NCI-H1417 (cell line): Measurements from ENCODE around the gene SLF1.

Experiments
- DNase-seq, 3 experiments: peaks; one replicate each; lab custom pipeline; 2025; lab: John Stamatoyannopoulos, UW

Gene SLF1

DNA sequence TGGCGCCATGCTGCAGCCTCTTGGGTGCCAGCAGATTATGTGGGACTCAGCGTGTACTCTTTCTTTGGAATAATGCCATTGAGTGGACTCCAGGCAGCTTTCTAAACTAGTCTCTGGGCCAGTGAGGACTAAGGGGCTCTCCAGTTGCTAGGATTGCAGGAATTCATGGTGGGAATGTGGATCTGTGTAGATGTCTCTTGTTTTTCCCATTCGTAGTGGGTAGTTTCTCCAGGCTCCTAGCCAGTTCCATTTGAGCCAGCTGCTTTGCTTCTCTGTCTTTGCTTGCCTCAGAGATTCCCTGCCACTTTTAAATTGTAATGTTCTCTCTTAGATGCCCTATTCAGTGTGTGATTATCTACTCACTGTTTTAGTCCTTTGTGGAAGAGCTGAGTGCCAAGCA is 42.6 kb downstream of the SLF1 start:
- no peak for DNase-seq

DNA sequence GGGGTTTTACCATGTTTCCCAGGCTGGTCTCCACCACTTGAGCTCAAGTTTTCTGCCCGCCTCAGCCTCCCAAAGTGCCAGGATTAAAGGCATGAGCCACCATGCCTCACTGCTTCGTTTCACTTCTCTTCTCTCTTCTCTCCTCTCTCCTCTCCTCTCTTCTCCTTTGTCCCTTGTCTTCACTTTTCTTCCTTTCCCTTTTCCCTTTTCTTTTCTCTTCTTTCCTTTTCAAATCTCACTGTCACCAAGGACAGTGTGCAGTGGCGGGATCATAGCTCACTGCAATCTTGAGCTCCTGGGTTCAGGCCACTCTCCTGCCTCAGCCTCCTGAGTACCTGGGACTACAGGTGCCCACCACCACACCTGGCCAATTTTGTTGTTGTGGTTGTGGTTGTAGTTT is 49.5 kb downstream of the SLF1 start:
- no peak for DNase-seq

- no peak for DNase-seq
Observed at GRCh38 chr5:94670726-94671125, 52.3 kb downstream of the SLF1 start.

DNA sequence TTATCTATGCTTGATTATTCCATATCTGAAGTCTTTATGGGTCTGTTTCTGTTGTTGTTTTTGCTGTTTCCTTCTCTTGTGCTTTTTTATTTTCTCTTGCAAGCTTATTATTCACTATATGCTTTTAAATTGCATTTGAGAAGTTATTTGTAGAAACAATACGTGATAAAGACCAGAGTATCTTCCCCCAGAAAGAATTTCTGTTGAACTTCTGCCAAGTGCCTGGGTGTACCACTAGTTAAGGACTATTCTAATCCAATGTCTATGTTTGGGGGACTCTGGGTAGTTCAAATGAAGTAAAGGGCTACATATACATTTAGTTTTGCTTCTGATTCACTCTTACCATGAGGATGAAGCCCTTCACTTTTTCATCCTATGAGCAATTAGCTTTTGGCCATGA is 54.3 kb downstream of the SLF1 start:
- DNase-seq = no peak

DNA sequence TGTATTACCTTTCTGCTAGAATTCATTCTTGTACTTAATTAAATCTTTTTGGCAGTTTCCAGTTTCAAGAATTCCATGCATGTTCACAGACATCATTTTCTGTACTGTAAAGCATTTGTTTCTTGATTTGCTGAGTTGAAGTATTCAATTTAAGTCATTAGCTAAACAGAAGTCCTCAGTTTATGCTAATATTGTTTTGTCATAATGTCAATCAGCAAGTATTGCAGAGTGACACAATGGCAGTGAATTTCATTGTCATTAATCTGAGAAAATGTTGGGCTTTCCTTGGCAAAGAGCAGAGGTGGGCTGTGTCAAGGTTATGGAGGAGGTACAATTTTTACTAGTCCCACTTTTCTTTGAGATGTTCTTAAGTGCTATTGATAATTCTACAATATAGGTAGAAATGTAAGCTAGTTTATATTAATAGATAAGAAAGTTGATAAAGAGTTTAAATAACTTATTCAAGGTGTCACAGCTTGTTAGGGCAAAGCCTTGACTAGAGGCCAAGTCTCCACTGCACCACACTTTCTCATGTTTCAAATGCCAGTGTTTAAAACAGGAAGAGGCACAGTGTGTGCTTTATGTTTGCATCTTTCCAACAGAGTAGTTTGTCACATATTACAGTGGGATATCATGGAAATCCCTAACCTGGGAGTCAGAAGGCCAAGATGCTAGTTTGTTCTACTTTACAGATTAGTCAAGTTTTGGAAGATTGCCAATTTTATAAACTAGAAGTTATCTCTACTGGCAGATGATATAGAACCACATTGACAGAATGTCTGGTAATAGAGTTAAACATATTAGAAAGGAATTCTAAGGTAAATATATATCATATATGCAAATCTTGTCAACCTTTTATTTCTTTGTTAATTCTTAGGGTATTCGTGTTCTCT is 56.3 kb downstream of the SLF1 start:
- no peak for DNase-seq

- no peak for DNase-seq
Observed at GRCh38 chr5:94675965-94676618, 57.6 kb downstream of the SLF1 start.

- no peak for DNase-seq
Observed at GRCh38 chr5:94682814-94683520, 64.5 kb downstream of the SLF1 start.

GRCh38 chr5:94689908-94690307 is 71.4 kb downstream of the SLF1 start:
- DNase-seq = no peak

- DNase-seq = peak in 2 of 3 experiments; percentile 53 to 90
Observed at GRCh38 chr5:94690778-94691177, 72.3 kb downstream of the SLF1 start.

DNA sequence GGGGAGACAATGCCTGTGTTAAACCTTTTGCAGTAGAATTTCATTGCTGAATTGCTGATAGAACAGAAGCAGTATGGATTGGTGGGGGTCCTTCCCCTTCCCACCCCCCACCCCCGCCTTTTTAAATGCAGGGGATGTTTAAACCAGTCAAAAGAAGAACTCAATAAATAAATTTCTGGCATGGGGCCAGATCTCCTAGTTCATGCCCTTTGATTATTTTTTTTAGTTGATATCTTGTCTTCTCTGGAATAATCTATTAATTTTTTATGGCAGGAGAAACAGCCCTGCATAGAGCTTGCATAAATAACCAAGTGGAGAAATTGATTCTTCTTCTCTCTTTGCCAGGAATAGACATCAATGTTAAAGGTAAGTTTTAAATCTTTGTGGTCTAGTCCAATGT is 72.8 kb downstream of the SLF1 start:
- peak in 1 of 3 experiments; percentile 46 for DNase-seq

GRCh38 chr5:94691949-94692348 is 73.5 kb downstream of the SLF1 start:
- DNase-seq = peak; percentile 7 to 83 (median 36)

DNA sequence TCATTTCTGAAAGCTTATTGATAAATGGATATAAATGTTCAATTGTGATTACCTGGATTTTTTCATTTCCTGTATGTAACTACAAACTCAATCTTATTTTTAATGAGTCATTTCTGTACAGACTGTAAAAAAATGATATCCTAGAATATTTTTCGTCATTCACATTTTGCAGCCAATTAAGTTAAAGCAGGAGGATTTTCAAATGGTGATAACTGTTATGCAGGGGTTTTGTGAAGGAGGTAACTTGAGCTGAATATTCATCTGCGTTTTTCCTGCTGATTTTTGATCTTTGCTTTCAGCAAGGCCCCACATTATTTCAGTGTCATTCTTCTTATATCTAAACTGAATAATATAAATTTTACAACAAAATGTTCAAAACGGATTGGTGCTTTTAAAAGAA is 74.1 kb downstream of the SLF1 start:
- peak in 1 of 3 experiments; percentile 24 for DNase-seq

- DNase-seq = peak in 2 of 3 experiments; percentile 51 to 65
Observed at GRCh38 chr5:94693043-94693822, 74.8 kb downstream of the SLF1 start.

DNA sequence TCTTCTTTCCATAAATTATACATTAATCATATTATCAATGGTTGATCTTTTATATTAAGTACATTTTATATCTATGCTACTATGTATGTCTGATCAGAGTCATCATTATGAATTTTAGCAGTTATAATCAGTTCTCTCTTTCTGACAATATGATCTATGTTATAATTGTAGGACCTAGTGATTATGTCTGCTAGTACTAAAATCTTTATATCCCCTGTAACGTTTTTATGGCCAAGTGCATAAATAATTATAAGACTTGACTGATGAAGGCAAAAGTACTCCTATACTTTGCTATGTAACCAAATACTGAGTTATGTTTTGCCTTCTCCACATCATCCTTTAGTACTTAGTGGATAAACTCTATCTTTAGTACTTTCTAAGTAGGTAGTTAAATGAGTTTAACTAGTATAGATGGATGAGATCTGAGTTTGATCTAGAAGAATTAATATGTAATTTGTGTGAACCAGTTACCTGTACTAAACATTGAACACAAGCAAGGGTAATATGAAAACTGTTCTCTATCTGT is 75.4 kb downstream of the SLF1 start:
- no peak for DNase-seq

DNA sequence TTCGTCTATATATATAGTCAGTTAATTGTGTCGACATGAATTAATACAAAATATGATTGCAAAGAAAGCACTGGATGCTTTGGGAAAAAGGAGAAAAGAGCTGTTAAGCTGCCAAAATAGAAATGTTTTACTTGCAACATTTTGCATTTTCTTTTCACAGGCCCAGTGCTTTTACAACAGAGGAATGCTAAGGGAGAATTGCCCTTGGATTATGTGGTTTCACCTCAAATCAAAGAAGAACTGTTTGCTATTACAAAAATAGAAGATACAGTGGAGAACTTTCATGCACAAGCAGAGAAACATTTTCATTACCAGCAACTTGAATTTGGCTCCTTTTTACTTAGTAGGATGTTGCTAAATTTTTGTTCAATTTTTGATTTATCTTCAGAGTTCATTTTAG is 76.2 kb downstream of the SLF1 start:
- DNase-seq = no peak

- DNase-seq = peak in 1 of 3 experiments; percentile 43
Observed at GRCh38 chr5:94698197-94698596, 79.7 kb downstream of the SLF1 start.

DNA sequence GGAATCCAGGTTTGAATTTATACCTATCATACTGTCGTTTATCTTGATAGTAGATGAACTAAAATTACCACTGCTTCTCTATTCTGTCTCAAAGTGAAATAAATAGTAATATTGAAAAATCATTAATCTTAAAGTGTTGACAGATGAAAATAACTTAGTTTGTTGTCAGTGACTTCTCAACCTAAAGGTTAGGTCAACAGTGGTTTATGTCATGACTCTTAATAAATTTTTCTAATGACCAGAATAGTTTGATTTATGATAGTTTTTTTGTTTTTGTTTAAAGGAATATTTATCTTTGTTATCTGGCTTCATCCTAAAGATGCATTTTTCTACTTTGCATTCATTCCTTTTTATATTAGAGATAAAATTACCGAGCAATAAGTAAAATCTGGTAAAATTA is 81.1 kb downstream of the SLF1 start:
- DNase-seq = no peak

GRCh38 chr5:94700592-94700991 is 82.1 kb downstream of the SLF1 start:
- DNase-seq = no peak

DNA sequence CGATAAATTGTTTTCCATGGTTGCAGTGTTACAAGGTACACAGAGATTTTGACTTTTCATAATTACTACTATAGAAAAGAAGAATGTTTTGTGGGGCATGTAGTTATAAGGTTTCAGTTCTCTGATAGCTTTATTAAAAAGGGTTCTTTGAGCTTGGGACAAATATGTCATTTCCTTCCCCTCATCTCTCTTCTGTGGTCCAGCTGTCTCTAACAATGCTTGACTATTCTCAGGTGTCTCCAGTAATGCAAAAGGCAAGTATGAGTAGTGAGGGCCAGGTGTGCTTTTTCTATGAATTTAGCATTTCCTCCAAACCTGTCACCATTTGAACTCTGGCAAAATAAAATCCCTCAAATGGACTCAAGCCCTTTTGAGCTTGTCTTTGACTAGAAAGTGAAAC is 84.3 kb downstream of the SLF1 start:
- peak in 1 of 3 experiments; percentile 19 for DNase-seq

DNA sequence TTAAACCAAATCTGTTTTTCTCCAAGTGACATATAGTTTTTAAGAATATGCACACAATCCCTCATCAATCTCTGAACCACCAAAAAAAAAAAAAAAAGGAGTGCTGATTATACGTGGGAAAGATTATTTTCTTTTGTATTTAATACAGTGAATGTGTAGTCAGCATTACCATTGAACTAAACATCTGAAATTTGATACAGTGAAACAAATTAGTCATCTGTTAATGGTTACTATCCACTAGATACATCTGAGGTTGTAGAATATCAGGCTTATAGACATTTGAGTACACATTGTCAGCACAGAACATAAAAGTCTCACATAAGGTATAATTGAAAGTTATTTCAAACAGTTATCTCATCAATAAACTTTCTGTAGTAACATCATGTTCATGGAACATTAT is 87.0 kb downstream of the SLF1 start:
- no peak for DNase-seq

DNA sequence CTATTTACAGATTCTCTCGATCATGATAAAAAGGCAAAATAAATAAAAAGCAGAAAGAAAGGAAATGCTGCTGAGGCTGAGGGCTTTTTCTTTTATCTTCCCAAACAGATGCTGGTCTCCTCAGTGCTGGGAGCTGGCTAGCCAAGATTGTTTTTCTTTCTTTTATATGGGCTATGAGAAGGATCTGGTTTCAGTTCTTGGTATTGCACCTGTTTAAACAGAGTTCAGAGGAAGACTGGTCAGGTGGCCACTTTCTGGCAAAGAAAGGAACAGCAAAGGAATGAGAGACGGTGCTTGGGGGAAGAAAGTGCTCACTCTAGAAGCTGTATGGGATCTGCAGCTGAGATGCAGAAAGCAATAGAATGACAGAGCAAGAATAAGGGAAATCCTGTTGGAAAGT is 88.9 kb downstream of the SLF1 start:
- DNase-seq = peak in 2 of 3 experiments; percentile 38 to 45

DNA sequence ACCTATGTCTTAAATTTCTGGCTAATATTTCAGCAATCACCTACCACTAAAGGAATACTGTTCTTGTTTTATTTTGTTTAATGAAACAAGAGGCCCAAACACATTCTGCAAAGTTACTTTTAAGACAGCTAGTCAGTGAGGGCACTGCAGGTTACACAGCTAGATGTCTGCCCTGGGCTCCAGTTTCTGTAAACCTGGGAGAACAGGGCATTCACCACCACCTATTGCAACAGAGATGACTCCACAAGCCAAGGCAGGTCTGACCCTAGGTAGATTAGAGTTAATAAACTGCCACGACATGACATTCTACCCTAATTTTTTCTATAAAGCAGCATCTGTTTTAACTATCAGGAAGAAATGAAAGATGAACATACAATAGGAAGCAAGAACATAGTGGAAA is 90.8 kb downstream of the SLF1 start:
- DNase-seq = no peak
